Adrenal gland (tissue), 12 donors: ENCODE data around the gene SELENOP. TPM values are rescaled to one million over a fixed set of nuclear protein-coding genes. Genes with fewer than 3 reads are reported as not detected.

ENCODE experiments used
- DNase-seq, 7 donors: peaks; one replicate each; pipeline ENCODE4 v3.0.0-alpha.2; 2019 to 2020
- H3K27ac ChIP-seq, 5 donors: fragments of 200-600 bp; sonication (generic) in 4 of 5; 1 replicate in 3 of 5; 2 replicates in 2 of 5; pipeline versions ENCODE4 v1.5.1 to v1.8.0; 2016 to 2020; ENCODE audit warnings: mild to moderate bottlenecking in 1 of 5
- H3K27me3 ChIP-seq: fragments of 200-600 bp; 2 replicates; pipeline ENCODE4 v1.8.0; 2021
- H3K36me3 ChIP-seq, 2 donors: fragments of 200-600 bp; replicated peaks in 1 of 2; 1 replicate in 1 of 2; 2 replicates in 1 of 2; pipeline versions ENCODE4 v1.5.1 to v1.8.0; 2018 to 2022
- H3K4me1 ChIP-seq, 2 donors: fragments of 200-600 bp; replicated peaks in 1 of 2; 1 replicate in 1 of 2; 2 replicates in 1 of 2; pipeline versions ENCODE4 v1.5.1 to v1.8.0; 2018 to 2021
- H3K4me3 ChIP-seq, 4 donors: fragments of 200-600 bp; sonication (generic) in 3 of 4; one replicate each; pipeline ENCODE4 v1.5.1; 2016 to 2018
- H3K9me3 ChIP-seq, 3 donors: fragments of 200-600 bp; sonication (generic) in 1 of 3; replicated peaks in 1 of 3; 1 replicate in 2 of 3; 2 replicates in 1 of 3; pipeline versions ENCODE4 v1.5.1 to v1.8.0; 2016 to 2021
- POLR2A ChIP-seq, 2 donors: fragments of 450-650 bp; IDR thresholded peaks; one replicate each; pipeline ENCODE4 v1.6.1; 2017; ENCODE audit warnings: antibody characterized with exemption in 2 of 2, mild to moderate bottlenecking in 2 of 2, moderate library complexity in 1 of 2
- WGBS, 4 donors: extraction: QIAGEN DNeasy Blood & Tissue Kit in 2 of 4; methylation state at CpG; one replicate each; pipeline versions ENCODE4 v1.1.5 to v1.1.7; 2013 to 2017; 5-methylcytosine and 5-hydroxymethylcytosine counted together
- intact Hi-C, 2 donors: fragments of 100-400 bp; cut with DNase I; formaldehyde crosslinking; loops; one replicate each; pipeline versions ENCODE4 v1.14.1 to v1.15.0; 2022 to 2023
- polyA plus RNA-seq, 3 donors: library from polyadenylated mRNA; stranded (reverse); fragments of 200-250 nt in 2 of 3; fragments of 350-450 nt in 1 of 3; fragmentation: Illumina TruSeq in 1 of 3; extraction: RNeasy Lipid Tissue Mini Kit (QIAGEN cat#74804) in 1 of 3; gene quantifications; one replicate each; pipeline ENCODE4 v1.2.3, GENCODE V29; 2013 to 2014
- total RNA-seq, 9 donors: library from RNA; depleted of rRNA in 4 of 9; stranded (reverse); fragments of >200 nt in 4 of 9; fragments of 120-200 nt in 1 of 9; fragmentation: NEBNext Ultra II Directional in 1 of 9; extraction: Animal tissue kit (Norgen Biotek cat#: 25700) in 1 of 9; gene quantifications; one replicate each; pipeline versions ENCODE4 v1.1.0 to v1.2.4, GENCODE V29; 2013 to 2023
- TF ChIP-seq, protein P1 (sequence below), 6 experiments: fragments of 450-650 bp in 4 of 6; fragments of 200-600 bp in 2 of 6; sonication (generic) in 1 of 6; IDR thresholded peaks; 1 replicate in 5 of 6; 2 replicates in 1 of 6; pipeline versions ENCODE4 v1.5.1 to v1.8.0; 2016 to 2021; ENCODE audit warnings: antibody characterized with exemption in 6 of 6, mild to moderate bottlenecking in 2 of 6, moderate library complexity in 1 of 6
- donor health status: healthy with polysubstance abuse.
- donor health status: Bipolar disorder and iron deficiency.
- donor health status: DM: yes; HTN: yes; CAD: no.
- donor health status: DM: no; HTN: no; CAD: no.
- donor health status: DM: no; HTN: no; CAD: no.
- donor health status: DM: yes; HTN: yes; CAD: no.

SELENOP gene
- total and polyA plus RNA-seq, 12 donors, result 66.0 to 1,654 (median 662) TPM

DNA sequence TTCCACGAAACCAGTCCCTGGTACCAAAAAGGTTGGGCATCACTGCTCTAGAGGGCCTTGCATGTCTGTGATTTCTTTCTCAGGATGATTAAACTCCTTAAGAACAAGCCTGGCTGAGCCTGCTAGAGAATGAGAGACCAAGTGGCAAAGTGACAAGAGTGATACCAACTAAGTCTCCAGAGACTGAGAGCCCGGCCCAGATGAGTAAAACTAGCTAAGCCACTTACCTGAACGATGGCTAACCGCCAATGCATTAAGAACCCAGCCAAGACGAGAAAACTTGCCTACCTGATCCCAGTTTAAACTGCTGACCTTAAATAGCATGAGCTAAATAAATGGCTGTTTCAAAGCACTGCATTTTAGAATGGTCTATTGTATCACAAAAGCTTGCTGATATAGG lies 60.6 kb downstream of the SELENOP start:
- Histone ChIP-seq H3K36me3 (no peaks in the 10 kb centered on the region), H3K27ac (no peak overlapping the region), H3K4me1 (no peaks in the 10 kb centered on the region), H3K9me3 (no peaks in the 10 kb centered on the region), H3K27me3 (no peaks in the 10 kb centered on the region), H3K4me3 (no peak overlapping the region)
- WGBS, 4 donors, result 62 to 89% (median 73%) methylated on average over 5 of the region's 5 CpGs
- TF ChIP-seq POLR2A (IDR thresholded peaks at IDR 0.05), result no peak
- TF ChIP-seq, protein P1, sequence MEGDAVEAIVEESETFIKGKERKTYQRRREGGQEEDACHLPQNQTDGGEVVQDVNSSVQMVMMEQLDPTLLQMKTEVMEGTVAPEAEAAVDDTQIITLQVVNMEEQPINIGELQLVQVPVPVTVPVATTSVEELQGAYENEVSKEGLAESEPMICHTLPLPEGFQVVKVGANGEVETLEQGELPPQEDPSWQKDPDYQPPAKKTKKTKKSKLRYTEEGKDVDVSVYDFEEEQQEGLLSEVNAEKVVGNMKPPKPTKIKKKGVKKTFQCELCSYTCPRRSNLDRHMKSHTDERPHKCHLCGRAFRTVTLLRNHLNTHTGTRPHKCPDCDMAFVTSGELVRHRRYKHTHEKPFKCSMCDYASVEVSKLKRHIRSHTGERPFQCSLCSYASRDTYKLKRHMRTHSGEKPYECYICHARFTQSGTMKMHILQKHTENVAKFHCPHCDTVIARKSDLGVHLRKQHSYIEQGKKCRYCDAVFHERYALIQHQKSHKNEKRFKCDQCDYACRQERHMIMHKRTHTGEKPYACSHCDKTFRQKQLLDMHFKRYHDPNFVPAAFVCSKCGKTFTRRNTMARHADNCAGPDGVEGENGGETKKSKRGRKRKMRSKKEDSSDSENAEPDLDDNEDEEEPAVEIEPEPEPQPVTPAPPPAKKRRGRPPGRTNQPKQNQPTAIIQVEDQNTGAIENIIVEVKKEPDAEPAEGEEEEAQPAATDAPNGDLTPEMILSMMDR (IDR thresholded peaks at IDR 0.05), result no peak
- DNase-seq, result no peak
- intact Hi-C loops, result no loop called here

DNA sequence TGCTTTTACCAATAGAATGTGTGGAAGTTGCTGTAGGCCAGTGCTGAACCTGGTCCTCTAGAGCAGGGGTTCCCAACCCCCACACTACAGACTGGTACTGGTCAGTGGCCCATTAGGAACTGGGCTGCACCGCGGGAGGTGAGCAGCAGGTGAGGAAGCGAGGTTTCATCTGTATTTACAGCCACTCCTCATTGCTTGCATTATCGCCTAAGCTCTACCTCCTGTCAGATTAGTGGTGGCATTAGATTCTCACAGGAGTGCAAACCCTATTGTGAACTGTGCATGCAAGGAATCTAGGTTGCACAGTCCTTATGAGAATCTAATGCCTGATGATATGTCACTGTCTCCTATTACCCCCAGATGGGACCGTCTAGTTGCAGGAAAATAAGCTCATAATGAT lies 61.2 kb downstream of the SELENOP start:
- TF ChIP-seq POLR2A (IDR thresholded peaks at IDR 0.05), result no peak
- TF ChIP-seq, protein P1 (IDR thresholded peaks at IDR 0.05), result no peak
- intact Hi-C loops, result no loop called here
- Histone ChIP-seq H3K9me3 (no peaks in the 10 kb centered on the region), H3K4me3 (no peak overlapping the region), H3K4me1 (no peaks in the 10 kb centered on the region), H3K36me3 (no peaks in the 10 kb centered on the region), H3K27me3 (no peaks in the 10 kb centered on the region), H3K27ac (no peak overlapping the region)
- 91 to 98% (median 93%) methylated on average over 5 of the region's 5 CpGs for WGBS, 4 donors
- DNase-seq, result no peak

Other genes starting within 250 kb of the SELENOP start
- gene CCDC152, start 55.1 kb downstream of the SELENOP start, total RNA-seq, result 1 to 10 TPM in 3 of 9 donors, under 1 TPM in 5, not detected in 1; 0.26 to 1.5 (median 0.68) TPM
- 1 to 10 TPM in 2 of 3 donors, under 1 TPM in 1; 0.61 to 1.9 (median 1.8) TPM for gene CCDC152, start 55.1 kb downstream of the SELENOP start, polyA plus RNA-seq
- 1 to 10 TPM in 8 of 9 donors, under 1 TPM in 1; 0.30 to 3.7 (median 2.7) TPM for gene ANXA2R, start 228.4 kb upstream of the SELENOP start, total RNA-seq
- 1 to 10 TPM in 2 of 3 donors, under 1 TPM in 1; 0.55 to 5.2 (median 3.5) TPM for gene ANXA2R, start 228.4 kb upstream of the SELENOP start, polyA plus RNA-seq